ENCODE results near the gene ATP6V1F. TPM values are rescaled to one million over a fixed set of nuclear protein-coding genes. Genes with fewer than 3 reads are reported as not detected.

ATP6V1F gene
- total RNA-seq, 4 donors from 2014 or later: 103 to 148 (median 130) TPM

GRCh38 chr7:128821724-128822123 is 40.9 kb upstream of the ATP6V1F start:
- Histone ChIP-seq H3K9me3 (no peaks in the 10 kb centered on the region), H3K27ac (no peak overlapping the region), H3K4me1 (no peaks in the 10 kb centered on the region), H3K36me3 (no peaks in the 10 kb centered on the region), H3K27me3 (peaks cover 0 to 14% (median 0%) of the 10 kb centered on the region in 4 donors), H3K4me3 (no peak overlapping the region)
- WGBS, 2 donors: 72 to 100% methylated on average over 1 to 3 of the region's 4 CpGs
- DNase-seq: no peak
- intact Hi-C loops (cut with DNase I): no loop called here
- TF ChIP-seq CTCF (IDR thresholded peaks at IDR 0.05) (no peak), POLR2A (IDR thresholded peaks at IDR 0.05) (no peak)

- intact Hi-C loops (cut with DNase I): no loop called here
- H3K4me3 ChIP-seq: no peak overlapping the region
- H3K4me1 ChIP-seq: peaks cover 12 to 40% (median 13%) of the 10 kb centered on the region in 3 donors
- WGBS, 2 donors: 75 to 88% methylated on average over 4 of the region's 4 CpGs
- H3K27me3 ChIP-seq: peaks cover 0 to 35% (median 0%) of the 10 kb centered on the region in 4 donors
- peak overlapping the region in 1 of 4 donors; percentile 62 for H3K27ac ChIP-seq
- no peak for DNase-seq
- no peaks in the 10 kb centered on the region for H3K9me3 ChIP-seq
- TF ChIP-seq CTCF (IDR thresholded peaks at IDR 0.05) (no peak), POLR2A (IDR thresholded peaks at IDR 0.05) (no peak)
- no peaks in the 10 kb centered on the region for H3K36me3 ChIP-seq
Observed at GRCh38 chr7:128826512-128826911, 36.1 kb upstream of the ATP6V1F start.

GRCh38 chr7:128826916-128827247 is 35.8 kb upstream of the ATP6V1F start:
- H3K27me3 ChIP-seq: peaks cover 0 to 39% (median 0%) of the 10 kb centered on the region in 4 donors

GRCh38 chr7:128827248-128827958 is 35.3 kb upstream of the ATP6V1F start:
- peaks cover 0 to 44% (median 0%) of the 10 kb centered on the region in 4 donors for H3K27me3 ChIP-seq
- H3K27ac ChIP-seq: peak overlapping the region in 3 of 4 donors; percentile 58 to 81 (median 62)
- no peaks in the 10 kb centered on the region for H3K9me3 ChIP-seq
- peaks cover 15 to 49% (median 20%) of the 10 kb centered on the region in 3 donors for H3K4me1 ChIP-seq
- intact Hi-C loops (cut with DNase I): no loop called here
- H3K36me3 ChIP-seq: no peaks in the 10 kb centered on the region
- DNase-seq: no peak
- no peak overlapping the region for H3K4me3 ChIP-seq
- WGBS, 2 donors: 38 to 86% methylated on average over 1 of the region's 17 CpGs
- TF ChIP-seq CTCF (IDR thresholded peaks at IDR 0.05): no peak
- TF ChIP-seq POLR2A (IDR thresholded peaks at IDR 0.05): no peak

More at GRCh38 chr7:128826916-128827247, 35.8 kb upstream of the ATP6V1F start:
- Histone ChIP-seq H3K4me3 (no peak overlapping the region), H3K9me3 (no peaks in the 10 kb centered on the region), H3K27ac (peak overlapping the region in 3 of 4 donors; percentile 58 to 81 (median 62)), H3K4me1 (peaks cover 13 to 44% (median 14%) of the 10 kb centered on the region in 3 donors), H3K36me3 (no peaks in the 10 kb centered on the region)
- WGBS, 2 donors: 75 to 86% methylated on average over 1 of the region's 1 CpG
- TF ChIP-seq POLR2A (IDR thresholded peaks at IDR 0.05) (no peak), CTCF (IDR thresholded peaks at IDR 0.05) (no peak)
- intact Hi-C loops (cut with DNase I): no loop called here
- no peak for DNase-seq

GRCh38 chr7:128827971-128828711 is 34.5 kb upstream of the ATP6V1F start:
- peaks cover 0 to 52% (median 0%) of the 10 kb centered on the region in 4 donors for H3K27me3 ChIP-seq
- no peak for TF ChIP-seq POLR2A (IDR thresholded peaks at IDR 0.05)
- TF ChIP-seq CTCF (IDR thresholded peaks at IDR 0.05): no peak
- no peaks in the 10 kb centered on the region for H3K36me3 ChIP-seq
- H3K9me3 ChIP-seq: no peaks in the 10 kb centered on the region
- no peak overlapping the region for H3K4me3 ChIP-seq
- no peak for DNase-seq
- intact Hi-C loops (cut with DNase I): no loop called here
- H3K27ac ChIP-seq: peak overlapping the region in 3 of 4 donors; percentile 58 to 81 (median 62)
- peaks cover 21 to 56% (median 27%) of the 10 kb centered on the region in 3 donors for H3K4me1 ChIP-seq
- WGBS, 2 donors: 71 to 82% methylated on average over 6 to 7 of the region's 10 CpGs
